Smooth muscle cell (in vitro differentiated cells): ENCODE data around the gene HNRNPUL1. TPM values are rescaled to one million over a fixed set of nuclear protein-coding genes. Genes with fewer than 3 reads are reported as not detected.

ENCODE experiments used
- DNase-seq: peaks from one replicate; lab custom pipeline; 2025; ENCODE audit not compliant: unreplicated experiment; lab: John Stamatoyannopoulos, UW
- H2AFZ ChIP-seq: fragments of 200-600 bp; sonication (generic); 2 replicates; pipeline ENCODE4 v1.6.0; 2016; ENCODE audit warnings: antibody characterized with exemption, low read depth, mild to moderate bottlenecking
- H3F3A ChIP-seq: fragments of 200-600 bp; sonication (generic); 2 replicates; pipeline ENCODE4 v1.6.0; 2017; ENCODE audit warnings: antibody characterized with exemption, low read depth
- H3K27ac ChIP-seq: fragments of 200-600 bp; sonication (generic); 2 replicates; pipeline ENCODE4 v1.5.1; 2016; ENCODE audit warnings: low read depth, mild to moderate bottlenecking
- H3K27me3 ChIP-seq: fragments of 200-600 bp; sonication (generic); 2 replicates; pipeline ENCODE4 v1.6.1; 2016; ENCODE audit warnings: low read depth, mild to moderate bottlenecking
- H3K36me3 ChIP-seq: fragments of 200-600 bp; sonication (generic); 2 replicates; pipeline ENCODE4 v1.5.1; 2016; ENCODE audit warnings: low read depth
- H3K4me1 ChIP-seq: fragments of 200-600 bp; sonication (generic); 2 replicates; pipeline ENCODE4 v1.5.1; 2016; ENCODE audit warnings: low read depth
- H3K4me2 ChIP-seq: fragments of 200-600 bp; sonication (generic); 2 replicates; pipeline ENCODE4 v1.6.0; 2016; ENCODE audit warnings: mild to moderate bottlenecking
- H3K4me3 ChIP-seq: fragments of 200-600 bp; sonication (generic); 2 replicates; pipeline ENCODE4 v1.5.1; 2016; ENCODE audit warnings: mild to moderate bottlenecking
- H3K79me2 ChIP-seq: fragments of 200-600 bp; sonication (generic); 2 replicates; pipeline ENCODE4 v1.6.0; 2016; ENCODE audit warnings: low read depth, mild to moderate bottlenecking
- H3K9ac ChIP-seq: fragments of 200-600 bp; sonication (generic); 2 replicates; pipeline ENCODE4 v1.6.0; 2016; ENCODE audit warnings: low read depth
- H3K9me3 ChIP-seq: fragments of 200-600 bp; sonication (generic); replicated peaks from 2 replicates; pipeline ENCODE4 v1.5.1; 2016; ENCODE audit warnings: low read depth
- H4K20me1 ChIP-seq: fragments of 200-600 bp; sonication (generic); 2 replicates; pipeline ENCODE4 v1.6.0; 2016; ENCODE audit warnings: low read depth
- WGBS: methylation state at CpG from one replicate; pipeline ENCODE4 v1.1.7; 2016; ENCODE audit warnings: low lambda C conversion rate; 5-methylcytosine and 5-hydroxymethylcytosine counted together
- polyA plus RNA-seq: library from polyadenylated mRNA; unstranded; fragments of >200 nt; fragmentation: Nextera tagmentation; extraction: Ambion mirVana; gene quantifications from 2 replicates; pipeline ENCODE4 v1.2.1, GENCODE V29; 2016
- total RNA-seq: library from RNA; depleted of rRNA; stranded (reverse); fragments of >200 nt; gene quantifications from 2 replicates; pipeline ENCODE4 v1.2.3, GENCODE V29; 2014
- TF ChIP-seq, protein P1 (sequence below): fragments of 200-600 bp; sonication (generic); IDR thresholded peaks from 2 replicates; pipeline ENCODE4 v1.5.1; 2017; ENCODE audit warnings: borderline replicate concordance, mild to moderate bottlenecking, antibody characterized with exemption; ENCODE audit not compliant: insufficient read depth, poor library complexity, severe bottlenecking

Gene HNRNPUL1
- total and polyA plus RNA-seq, 2 experiments from 2014 or later, result 101 to 125 TPM

DNA sequence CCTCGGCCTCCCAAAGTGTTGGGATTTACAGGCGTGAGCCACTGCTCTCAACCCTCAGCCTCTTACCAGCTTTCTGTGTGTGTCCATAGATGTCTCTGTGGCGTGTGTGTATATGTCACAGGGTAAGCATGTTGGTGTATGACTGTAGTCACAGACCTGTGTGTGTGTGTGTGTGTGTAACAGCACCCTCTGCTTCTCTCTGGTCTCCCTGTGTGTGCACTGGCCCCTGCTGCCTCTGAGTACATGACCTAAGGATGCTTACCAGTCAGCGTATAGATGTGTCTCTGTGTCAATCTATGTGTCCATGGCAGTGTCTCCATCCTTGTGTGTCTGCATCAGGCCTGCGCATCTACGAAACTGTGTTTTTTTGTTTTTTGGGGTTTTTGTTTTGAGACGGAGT is 39.5 kb upstream of the HNRNPUL1 start:
- H3K27ac ChIP-seq, result peak overlapping the region; percentile 99
- peaks cover 18% of the 10 kb centered on the region for H3F3A ChIP-seq
- TF ChIP-seq, protein P1, sequence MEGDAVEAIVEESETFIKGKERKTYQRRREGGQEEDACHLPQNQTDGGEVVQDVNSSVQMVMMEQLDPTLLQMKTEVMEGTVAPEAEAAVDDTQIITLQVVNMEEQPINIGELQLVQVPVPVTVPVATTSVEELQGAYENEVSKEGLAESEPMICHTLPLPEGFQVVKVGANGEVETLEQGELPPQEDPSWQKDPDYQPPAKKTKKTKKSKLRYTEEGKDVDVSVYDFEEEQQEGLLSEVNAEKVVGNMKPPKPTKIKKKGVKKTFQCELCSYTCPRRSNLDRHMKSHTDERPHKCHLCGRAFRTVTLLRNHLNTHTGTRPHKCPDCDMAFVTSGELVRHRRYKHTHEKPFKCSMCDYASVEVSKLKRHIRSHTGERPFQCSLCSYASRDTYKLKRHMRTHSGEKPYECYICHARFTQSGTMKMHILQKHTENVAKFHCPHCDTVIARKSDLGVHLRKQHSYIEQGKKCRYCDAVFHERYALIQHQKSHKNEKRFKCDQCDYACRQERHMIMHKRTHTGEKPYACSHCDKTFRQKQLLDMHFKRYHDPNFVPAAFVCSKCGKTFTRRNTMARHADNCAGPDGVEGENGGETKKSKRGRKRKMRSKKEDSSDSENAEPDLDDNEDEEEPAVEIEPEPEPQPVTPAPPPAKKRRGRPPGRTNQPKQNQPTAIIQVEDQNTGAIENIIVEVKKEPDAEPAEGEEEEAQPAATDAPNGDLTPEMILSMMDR, result no peak
- H3K36me3 ChIP-seq, result no peaks in the 10 kb centered on the region
- no peaks in the 10 kb centered on the region for H3K27me3 ChIP-seq
- WGBS, result 96% methylated on average over 7 of the region's 7 CpGs
- peaks cover 10% of the 10 kb centered on the region for H3K79me2 ChIP-seq
- H4K20me1 ChIP-seq, result no peaks in the 10 kb centered on the region
- peak overlapping the region; percentile 94 for H3K9ac ChIP-seq
- H3K4me2 ChIP-seq, result no peak overlapping the region
- H3K9me3 ChIP-seq, result no peaks in the 10 kb centered on the region
- no peak overlapping the region for H2AFZ ChIP-seq
- peaks cover 17% of the 10 kb centered on the region for H3K4me1 ChIP-seq
- no peak overlapping the region for H3K4me3 ChIP-seq
- no peak for DNase-seq

DNA sequence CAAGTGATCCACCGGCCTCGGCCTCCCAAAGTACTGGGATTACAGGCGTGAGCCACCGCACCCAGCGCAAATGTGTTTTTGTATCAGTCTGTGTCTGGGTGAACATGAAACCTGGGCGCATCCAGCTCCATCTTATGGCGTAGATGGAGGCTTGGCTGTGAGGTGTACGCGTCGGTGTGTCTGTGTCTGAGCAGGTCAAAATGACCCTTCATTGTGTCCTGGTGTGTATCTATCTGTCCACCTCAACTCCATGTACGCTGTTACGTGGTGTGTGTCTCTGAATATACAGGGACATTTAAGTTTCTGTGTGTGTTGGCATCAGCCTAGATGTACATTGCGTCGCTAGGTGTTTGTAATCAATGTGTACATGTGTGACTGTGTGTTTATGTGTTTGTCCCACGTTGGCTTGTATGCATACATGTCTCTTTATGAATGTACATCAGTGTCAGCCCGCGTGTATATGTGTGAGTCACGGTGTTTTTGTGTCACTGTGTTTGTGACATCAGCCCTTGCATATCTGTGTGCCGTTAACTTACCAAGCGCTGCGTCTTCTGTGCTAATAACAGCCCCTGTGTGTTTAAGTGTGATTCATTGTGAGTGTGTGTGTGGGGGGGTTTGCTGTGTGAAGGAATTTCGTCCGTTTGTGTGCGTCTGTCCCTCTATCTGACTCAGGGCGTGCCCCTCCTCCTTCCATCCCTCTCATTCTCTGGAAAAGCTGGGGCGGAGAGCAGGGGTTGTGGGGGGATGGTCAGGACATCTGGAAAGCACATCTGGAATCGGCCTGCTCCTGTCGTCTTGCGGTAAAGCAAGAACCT is 38.7 kb upstream of the HNRNPUL1 start:
- no peak overlapping the region for H2AFZ ChIP-seq
- peaks cover 18% of the 10 kb centered on the region for H3F3A ChIP-seq
- H3K27ac ChIP-seq, result peak overlapping the region; percentile 99
- H3K4me1 ChIP-seq, result peaks cover 17% of the 10 kb centered on the region
- WGBS, result 44% methylated on average over 27 of the region's 29 CpGs
- H4K20me1 ChIP-seq, result no peaks in the 10 kb centered on the region
- DNase-seq, result peak; percentile 89
- H3K4me3 ChIP-seq, result peak overlapping the region; percentile 43
- no peaks in the 10 kb centered on the region for H3K27me3 ChIP-seq
- H3K79me2 ChIP-seq, result peaks cover 7% of the 10 kb centered on the region
- peak overlapping the region; percentile 94 for H3K9ac ChIP-seq
- TF ChIP-seq, protein P1, result no peak
- no peaks in the 10 kb centered on the region for H3K9me3 ChIP-seq
- H3K4me2 ChIP-seq, result peak overlapping the region; percentile 82
- H3K36me3 ChIP-seq, result no peaks in the 10 kb centered on the region

GRCh38 chr19:41226053-41226873 is 37.9 kb upstream of the HNRNPUL1 start:
- Histone ChIP-seq H3K79me2 (peaks cover 3% of the 10 kb centered on the region), H3K36me3 (no peaks in the 10 kb centered on the region), H3K4me2 (peak overlapping the region; percentile 82), H2AFZ (no peak overlapping the region), H4K20me1 (no peaks in the 10 kb centered on the region), H3K27ac (peak overlapping the region; percentile 99), H3F3A (peaks cover 18% of the 10 kb centered on the region), H3K9ac (peak overlapping the region; percentile 94), H3K4me1 (peaks cover 17% of the 10 kb centered on the region), H3K9me3 (no peaks in the 10 kb centered on the region), H3K27me3 (no peaks in the 10 kb centered on the region), H3K4me3 (peak overlapping the region; percentile 43)
- 14% methylated on average over 36 of the region's 67 CpGs for WGBS
- TF ChIP-seq, protein P1, result no peak
- DNase-seq, result peak; percentile 89
